ENCODE results near the gene DDA1. TPM values are rescaled to one million over a fixed set of nuclear protein-coding genes. Genes with fewer than 3 reads are reported as not detected.

DDA1 gene
- total and polyA plus RNA-seq, 2 of the 13 experiments (the other 11 are each of a cell fraction or from before 2014, with no cell fraction given) = 24.5 to 26.0 TPM

GRCh38 chr19:17336872-17337674, 27.7 kb downstream of the DDA1 start, which contains the start of gene GTPBP3 (continued):
- TF ChIP-seq ZNF18 (CRISPR knock-in tag; IDR thresholded peaks at IDR 0.05; ENCODE audit: insufficient replicate concordance) = no peak
- peak; percentile 71 for TF ChIP-seq ZNF274 (CRISPR knock-in tag; IDR thresholded peaks at IDR 0.05)
- 0 out of 2 replicates have a peak, but pooled peaks have one; percentile 49 for TF ChIP-seq RXRA (CRISPR knock-in tag; IDR thresholded peaks at IDR 0.05)
- TF ChIP-seq ZNF691 (CRISPR knock-in tag; IDR thresholded peaks at IDR 0.05; ENCODE audit: borderline replicate concordance, low read depth) = peak; percentile 61; the same call in 1 of the 2 replicates
- no peak for TF ChIP-seq ZNF773 (CRISPR knock-in tag; IDR thresholded peaks at IDR 0.05; ENCODE audit: borderline replicate concordance)
- TF ChIP-seq STAT6 (CRISPR knock-in tag; IDR thresholded peaks at IDR 0.05; ENCODE audit: borderline replicate concordance) = no peak; the same call in 1 of the 2 replicates
- no peak for TF ChIP-seq ZMAT5 (CRISPR knock-in tag; IDR thresholded peaks at IDR 0.05; ENCODE audit: borderline replicate concordance, low read depth)
- peak; percentile 89 for TF ChIP-seq DR1 (CRISPR knock-in tag; IDR thresholded peaks at IDR 0.05)
- TF ChIP-seq PHF21A (CRISPR knock-in tag; IDR thresholded peaks at IDR 0.05) = peak; percentile 69; the same call in 1 of the 2 replicates
- peak; percentile 43; the same call in 1 of the 2 replicates for TF ChIP-seq MXD3 (CRISPR knock-in tag; IDR thresholded peaks at IDR 0.05)
- no peak for TF ChIP-seq ZBTB8A (CRISPR knock-in tag; IDR thresholded peaks at IDR 0.05; ENCODE audit: borderline replicate concordance, low read depth)
- no peak for TF ChIP-seq TRIM24 (CRISPR knock-in tag; IDR thresholded peaks at IDR 0.05)
- TF ChIP-seq PAF1 (CRISPR knock-in tag; IDR thresholded peaks at IDR 0.05) = no peak
- 0 out of 2 replicates have a peak, but pooled peaks have one; percentile 53 for TF ChIP-seq ZSCAN5A (CRISPR knock-in tag; IDR thresholded peaks at IDR 0.05; ENCODE audit: borderline replicate concordance)
- no peak; the same call in 1 of the 2 replicates for TF ChIP-seq ZNF430 (CRISPR knock-in tag; IDR thresholded peaks at IDR 0.05)
- peak; percentile 64; the same call in 1 of the 2 replicates for TF ChIP-seq TBX2 (CRISPR knock-in tag; IDR thresholded peaks at IDR 0.05; ENCODE audit: borderline replicate concordance)
- 0 out of 2 replicates have a peak, but pooled peaks have one; percentile 28 for TF ChIP-seq ARNTL (CRISPR knock-in tag; IDR thresholded peaks at IDR 0.05)
- peak; percentile 77; the same call in 1 of the 2 replicates for TF ChIP-seq BORCS8-MEF2B (CRISPR knock-in tag; IDR thresholded peaks at IDR 0.05)
- TF ChIP-seq ZFP36 (IDR thresholded peaks at IDR 0.05; ENCODE audit: borderline replicate concordance, low read depth, low read length, partially characterized antibody) = peak; percentile 92
- peak; percentile 87 for TF ChIP-seq NR2C2 (CRISPR knock-in tag; IDR thresholded peaks at IDR 0.05; ENCODE audit: borderline replicate concordance)
